ENCODE results near the gene ZNF613.
A peak's percentile ranks its signal among the peaks of the same experiment; 100 is the strongest.
"Not testable (repeated sequence)": the region's sequence is repeated elsewhere in the genome, so short reads cannot be mapped to it uniquely, and the experiment has no call there.

Gene ZNF613

GRCh38 chr19:51971624-51972023 is 44.4 kb downstream of the ZNF613 start:
- no peaks in the 10 kb centered on the region for H3K4me1 ChIP-seq (ENCODE audit: insufficient read depth, low read length)
- H3K27me3 ChIP-seq (ENCODE audit: insufficient read depth, low read length, poor library complexity): no peaks in the 10 kb centered on the region
- H3K9me3 ChIP-seq (ENCODE audit: insufficient read depth, low read length, severe bottlenecking): peaks cover 84% of the 10 kb centered on the region
- TF ChIP-seq CTCF (IDR thresholded peaks at IDR 0.05; ENCODE audit: borderline replicate concordance, extremely low read depth, low read length, poor library complexity, severe bottlenecking) (no peak), EZH2 (IDR thresholded peaks at IDR 0.05; ENCODE audit: borderline replicate concordance, low read depth, low read length, severe bottlenecking) (no peak)
- H4K20me1 ChIP-seq (ENCODE audit: insufficient read depth, low read length): no peaks in the 10 kb centered on the region
- ATAC-seq (ENCODE audit: insufficient read depth, low read depth) (no peak), DNase-seq (peak; percentile 50)
- H3K4me3 ChIP-seq (ENCODE audit: low read depth in 1 of 2, low read length in 2 of 2): peak overlapping the region in 1 of 2 experiments; percentile 2; a peak in 1 of 4 replicates
- no peak overlapping the region for H3K9ac ChIP-seq (ENCODE audit: low read depth, low read length)
- no peak overlapping the region for H3K4me2 ChIP-seq (ENCODE audit: insufficient read depth, low read length)
- H3K79me2 ChIP-seq (ENCODE audit: insufficient read depth, low read length): peaks cover 21% of the 10 kb centered on the region
- no peak overlapping the region for H2AFZ ChIP-seq (ENCODE audit: low read depth, low read length)
- H3K27ac ChIP-seq (ENCODE audit: low read length): no peak overlapping the region
- peaks cover 91% of the 10 kb centered on the region for H3K36me3 ChIP-seq (ENCODE audit: insufficient read depth, low read length)

DNA sequence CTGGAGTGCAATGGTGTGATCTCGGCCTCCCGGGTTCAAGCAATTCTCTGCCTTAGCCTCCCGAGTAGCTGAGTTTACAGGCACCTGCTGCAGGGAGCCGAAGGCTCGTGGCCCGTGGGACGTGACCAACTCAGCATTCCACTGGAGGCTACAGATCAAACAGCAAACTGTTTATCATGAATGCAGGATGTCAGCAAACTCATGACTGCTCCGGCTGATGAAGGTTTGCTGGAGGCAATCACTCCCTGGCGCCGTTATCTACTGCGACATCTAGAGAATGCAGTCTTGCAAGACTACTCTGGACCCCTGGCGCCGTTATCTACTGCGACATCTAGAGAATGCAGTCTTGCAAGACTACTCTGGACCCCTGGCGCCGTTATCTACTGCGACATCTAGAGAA is 48.5 kb downstream of the ZNF613 start:
- not testable (repeated sequence) for H3K4me1 ChIP-seq (ENCODE audit: insufficient read depth, low read length); H3K27me3 ChIP-seq (ENCODE audit: insufficient read depth, low read length, poor library complexity); ATAC-seq (ENCODE audit: insufficient read depth, low read depth); H3K27ac ChIP-seq (ENCODE audit: low read length); H3K4me3 ChIP-seq (ENCODE audit: low read depth in 1 of 2, low read length in 2 of 2); H3K4me2 ChIP-seq (ENCODE audit: insufficient read depth, low read length); H4K20me1 ChIP-seq (ENCODE audit: insufficient read depth, low read length); DNase-seq; H2AFZ ChIP-seq (ENCODE audit: low read depth, low read length); H3K9ac ChIP-seq (ENCODE audit: low read depth, low read length)
- H3K9me3 ChIP-seq (ENCODE audit: insufficient read depth, low read length, severe bottlenecking): peaks cover 84% of the 10 kb centered on the region
- peaks cover 76% of the 10 kb centered on the region for H3K36me3 ChIP-seq (ENCODE audit: insufficient read depth, low read length)
- H3K79me2 ChIP-seq (ENCODE audit: insufficient read depth, low read length): peaks cover 57% of the 10 kb centered on the region

GRCh38 chr19:51976852-51977251 is 49.6 kb downstream of the ZNF613 start:
- peaks cover 81% of the 10 kb centered on the region for H3K9me3 ChIP-seq (ENCODE audit: insufficient read depth, low read length, severe bottlenecking)
- no peak overlapping the region for H3K4me3 ChIP-seq (ENCODE audit: low read depth in 1 of 2, low read length in 2 of 2)
- no peak overlapping the region for H2AFZ ChIP-seq (ENCODE audit: low read depth, low read length)
- peaks cover 73% of the 10 kb centered on the region for H3K36me3 ChIP-seq (ENCODE audit: insufficient read depth, low read length)
- no peaks in the 10 kb centered on the region for H3K27me3 ChIP-seq (ENCODE audit: insufficient read depth, low read length, poor library complexity)
- peaks cover 63% of the 10 kb centered on the region for H3K79me2 ChIP-seq (ENCODE audit: insufficient read depth, low read length)
- TF ChIP-seq CTCF (IDR thresholded peaks at IDR 0.05; ENCODE audit: borderline replicate concordance, extremely low read depth, low read length, poor library complexity, severe bottlenecking) (no peak), EZH2 (IDR thresholded peaks at IDR 0.05; ENCODE audit: borderline replicate concordance, low read depth, low read length, severe bottlenecking) (no peak)
- DNase-seq: no peak
- H3K4me1 ChIP-seq (ENCODE audit: insufficient read depth, low read length): no peaks in the 10 kb centered on the region
- H3K9ac ChIP-seq (ENCODE audit: low read depth, low read length): no peak overlapping the region
- no peak for ATAC-seq (ENCODE audit: insufficient read depth, low read depth)
- no peaks in the 10 kb centered on the region for H4K20me1 ChIP-seq (ENCODE audit: insufficient read depth, low read length)
- H3K4me2 ChIP-seq (ENCODE audit: insufficient read depth, low read length): no peak overlapping the region
- no peak overlapping the region for H3K27ac ChIP-seq (ENCODE audit: low read length)

- ATAC-seq (ENCODE audit: insufficient read depth, low read depth): no peak
- H3K36me3 ChIP-seq (ENCODE audit: insufficient read depth, low read length): peaks cover 71% of the 10 kb centered on the region
Observed at GRCh38 chr19:51977346-51977745, 50.1 kb downstream of the ZNF613 start.

More at GRCh38 chr19:51977346-51977745, 50.1 kb downstream of the ZNF613 start:
- Histone ChIP-seq H2AFZ (ENCODE audit: low read depth, low read length) (no peak overlapping the region), H3K79me2 (ENCODE audit: insufficient read depth, low read length) (peaks cover 68% of the 10 kb centered on the region), H3K27ac (ENCODE audit: low read length) (no peak overlapping the region), H3K4me2 (ENCODE audit: insufficient read depth, low read length) (no peak overlapping the region), H3K4me3 (ENCODE audit: low read depth in 1 of 2, low read length in 2 of 2) (no peak overlapping the region), H3K9me3 (ENCODE audit: insufficient read depth, low read length, severe bottlenecking) (peaks cover 76% of the 10 kb centered on the region), H3K4me1 (ENCODE audit: insufficient read depth, low read length) (no peaks in the 10 kb centered on the region), H4K20me1 (ENCODE audit: insufficient read depth, low read length) (no peaks in the 10 kb centered on the region), H3K9ac (ENCODE audit: low read depth, low read length) (no peak overlapping the region), H3K27me3 (ENCODE audit: insufficient read depth, low read length, poor library complexity) (no peaks in the 10 kb centered on the region)
- TF ChIP-seq CTCF (IDR thresholded peaks at IDR 0.05; ENCODE audit: borderline replicate concordance, extremely low read depth, low read length, poor library complexity, severe bottlenecking) (no peak), EZH2 (IDR thresholded peaks at IDR 0.05; ENCODE audit: borderline replicate concordance, low read depth, low read length, severe bottlenecking) (no peak)
- DNase-seq: no peak
